Activated T-cell treated with anti-CD3 and anti-CD28 coated beads, Interleukin-2, amount 50 U/mL, for 48 hours (primary cell): ENCODE measurements around the gene MTHFS.

Source experiments
- DNase-seq, 2 experiments: peaks; one replicate each; pipeline ENCODE4 v3.0.0-alpha.2; 2020

The MTHFS gene

GRCh38 chr15:79811406-79812405, 85.1 kb downstream of the MTHFS start:
- no peak for DNase-seq

GRCh38 chr15:79804838-79805237, 92.0 kb downstream of the MTHFS start:
- no peak for DNase-seq

GRCh38 chr15:79798311-79798710, 98.5 kb downstream of the MTHFS start:
- no peak for DNase-seq
